Psoas muscle (tissue), 8 donors: ENCODE results near the gene ROBO1. TPM values are rescaled to one million over a fixed set of nuclear protein-coding genes. Genes with fewer than 3 reads are reported as not detected.
"Not testable (repeated sequence)": the region's sequence is repeated elsewhere in the genome, so short reads cannot be mapped to it uniquely, and the experiment has no call there.

Experiments used
- ATAC-seq, 4 donors: fragments of 200-7000 bp; cut with Tn5 transposase; one replicate each; pipeline ENCODE4 v1.9.1; 2020; ENCODE audit warnings: moderate library complexity in 3 of 4, mild to moderate bottlenecking in 2 of 4
- DNase-seq, 2 donors: peaks; one replicate each; pipeline ENCODE4 v3.0.0-alpha.2; 2020
- H3K27ac ChIP-seq: fragments of 200-600 bp; one replicate; pipeline ENCODE4 v1.8.0; 2022
- H3K27me3 ChIP-seq, 3 donors: fragments of 200-600 bp in 1 of 3; one replicate each; pipeline versions ENCODE4 v1.6.1 to v1.8.0; 2013 to 2022; ENCODE audit warnings: low read length in 2 of 3, mild to moderate bottlenecking in 2 of 3, moderate library complexity in 1 of 3; ENCODE audit not compliant: insufficient read depth in 3 of 3
- H3K36me3 ChIP-seq, 2 donors: fragments of 200-600 bp in 1 of 2; one replicate each; pipeline versions ENCODE4 v1.6.1 to v1.8.0; 2013 to 2022; ENCODE audit warnings: low read depth in 1 of 2, mild to moderate bottlenecking in 1 of 2, moderate library complexity in 1 of 2; ENCODE audit not compliant: insufficient read depth in 1 of 2
- H3K4me1 ChIP-seq: fragments of 200-600 bp; one replicate; pipeline ENCODE4 v1.8.0; 2022
- H3K4me3 ChIP-seq: fragments of 200-600 bp; one replicate; pipeline ENCODE4 v1.8.0; 2022; ENCODE audit warnings: mild to moderate bottlenecking
- H3K9me3 ChIP-seq: fragments of 200-600 bp; one replicate; pipeline ENCODE4 v1.8.0; 2022
- CTCF ChIP-seq: fragments of 200-600 bp; IDR thresholded peaks from one replicate; pipeline ENCODE4 v1.8.0; 2022; ENCODE audit warnings: antibody characterized with exemption
- WGBS, 3 donors: extraction: QIAGEN DNeasy Blood & Tissue Kit; methylation state at CpG; one replicate each; pipeline versions ENCODE4 v1.1.6 to v1.1.7; 2013; 5-methylcytosine and 5-hydroxymethylcytosine counted together
- intact Hi-C, 2 donors: fragments of 100-400 bp; cut with DNase I; formaldehyde crosslinking; loops; one replicate each; pipeline versions ENCODE4 v1.11.0 to v1.14.2; 2022
- polyA plus RNA-seq, 3 donors: library from polyadenylated mRNA; stranded (reverse); fragments of 200-250 nt; gene quantifications; one replicate each; pipeline ENCODE4 v1.2.3, GENCODE V29; 2013
- total RNA-seq, 4 donors: library from RNA; stranded (reverse); fragmentation: NEBNext Ultra II Directional in 2 of 4; extraction: Animal tissue kit (Norgen Biotek cat#: 25700) in 2 of 4; gene quantifications; one replicate each; pipeline versions ENCODE4 v1.2.1 to v1.2.4, GENCODE V29; 2021 to 2023
- donor health status: healthy with polysubstance abuse.
- donor health status: DM: no; HTN: no; CAD: no; lungs with moderate emphysema.
- donor health status: Bipolar disorder and iron deficiency.
- donor health status: healthy.
- donor health status: DM: yes; HTN: yes; CAD: no.
- donor health status: DM: no; HTN: no; CAD: no.
- donor health status: DM: no; HTN: no; CAD: no.
- donor health status: DM: yes; HTN: yes; CAD: no.

Gene ROBO1
- total and polyA plus RNA-seq, 7 donors: 0.52 to 14.0 (median 4.9) TPM

GRCh38 chr3:78893161-78893560, 874.6 kb downstream of the ROBO1 start:
- peaks cover 5% of the 10 kb centered on the region for H3K4me1 ChIP-seq

GRCh38 chr3:78889348-78889747, 878.5 kb downstream of the ROBO1 start:
- Histone ChIP-seq H3K9me3 (no peaks in the 10 kb centered on the region), H3K36me3 (no peaks in the 10 kb centered on the region), H3K27ac (no peak overlapping the region), H3K4me3 (no peak overlapping the region), H3K4me1 (peaks cover 5% of the 10 kb centered on the region), H3K27me3 (no peaks in the 10 kb centered on the region)
- DNase-seq: no peak
- TF ChIP-seq CTCF: no peak
- intact Hi-C loops: no loop called here
- peak in 1 of 4 donors; percentile 61 for ATAC-seq
- 29 to 49% (median 47%) methylated on average over 4 of the region's 4 CpGs for WGBS, 3 donors

More at GRCh38 chr3:78893161-78893560, 874.6 kb downstream of the ROBO1 start:
- H3K27ac ChIP-seq: no peak overlapping the region
- no peaks in the 10 kb centered on the region for H3K36me3 ChIP-seq
- DNase-seq: no peak
- H3K27me3 ChIP-seq: no peaks in the 10 kb centered on the region
- H3K9me3 ChIP-seq: no peaks in the 10 kb centered on the region
- WGBS, 3 donors: 94 to 99% (median 99%) methylated on average over 4 of the region's 4 CpGs
- no peak for TF ChIP-seq CTCF
- no peak overlapping the region for H3K4me3 ChIP-seq
- no peak for ATAC-seq
- intact Hi-C loops: no loop called here

- H3K9me3 ChIP-seq: no peaks in the 10 kb centered on the region
- H3K4me1 ChIP-seq: peaks cover 5% of the 10 kb centered on the region
- H3K36me3 ChIP-seq: no peaks in the 10 kb centered on the region
- H3K27ac ChIP-seq: no peak overlapping the region
- H3K27me3 ChIP-seq: no peaks in the 10 kb centered on the region
- DNase-seq (no peak), ATAC-seq (no peak)
- H3K4me3 ChIP-seq: no peak overlapping the region
- intact Hi-C loops: no loop called here
- no peak for TF ChIP-seq CTCF
These were observed 879.2 kb downstream of the ROBO1 start for GRCh38 chr3:78888635-78889034.

- DNase-seq: no peak
- H3K36me3 ChIP-seq: no peaks in the 10 kb centered on the region
- H3K4me1 ChIP-seq: peaks cover 5% of the 10 kb centered on the region
- no peaks in the 10 kb centered on the region for H3K9me3 ChIP-seq
- WGBS, 3 donors: 40 to 47% (median 43%) methylated on average over 1 of the region's 1 CpG
- no peak overlapping the region for H3K27ac ChIP-seq
- intact Hi-C loops: no loop called here
- H3K27me3 ChIP-seq: no peaks in the 10 kb centered on the region
- TF ChIP-seq CTCF: no peak
- ATAC-seq: no peak
- no peak overlapping the region for H3K4me3 ChIP-seq
These were observed 880.2 kb downstream of the ROBO1 start for GRCh38 chr3:78887547-78888011.

GRCh38 chr3:78887029-78887428, 880.8 kb downstream of the ROBO1 start:
- no peak overlapping the region for H3K27ac ChIP-seq
- intact Hi-C loops: no loop called here
- H3K4me1 ChIP-seq: peaks cover 5% of the 10 kb centered on the region
- DNase-seq: no peak
- H3K27me3 ChIP-seq: no peaks in the 10 kb centered on the region
- 46 to 79% (median 67%) methylated on average over 1 of the region's 1 CpG for WGBS, 3 donors
- H3K4me3 ChIP-seq: no peak overlapping the region
- no peak for TF ChIP-seq CTCF
- peak in 1 of 4 donors; percentile 62 for ATAC-seq
- H3K9me3 ChIP-seq: no peaks in the 10 kb centered on the region
- H3K36me3 ChIP-seq: no peaks in the 10 kb centered on the region

GRCh38 chr3:78884567-78884966, 883.2 kb downstream of the ROBO1 start:
- H3K4me1 ChIP-seq, intact Hi-C loops, ATAC-seq, H3K27ac ChIP-seq, H3K9me3 ChIP-seq, DNase-seq, H3K4me3 ChIP-seq, H3K27me3 ChIP-seq, H3K36me3 ChIP-seq: not testable (repeated sequence)
- WGBS, 3 donors: 85 to 95% (median 92%) methylated on average over 1 of the region's 1 CpG
